ENCODE data around the gene NUP210.

The NUP210 gene

GRCh38 chr3:13347390-13347950, 72.7 kb downstream of the NUP210 start:
- DNase-seq: no peak

GRCh38 chr3:13346481-13347389, 73.4 kb downstream of the NUP210 start:
- DNase-seq: no peak

- no peak for DNase-seq
Observed at GRCh38 chr3:13345772-13346171, 74.3 kb downstream of the NUP210 start.

- DNase-seq: no peak
Observed at GRCh38 chr3:13345284-13345683, 74.8 kb downstream of the NUP210 start.

GRCh38 chr3:13344663-13345062, 75.5 kb downstream of the NUP210 start:
- no peak for DNase-seq

DNA sequence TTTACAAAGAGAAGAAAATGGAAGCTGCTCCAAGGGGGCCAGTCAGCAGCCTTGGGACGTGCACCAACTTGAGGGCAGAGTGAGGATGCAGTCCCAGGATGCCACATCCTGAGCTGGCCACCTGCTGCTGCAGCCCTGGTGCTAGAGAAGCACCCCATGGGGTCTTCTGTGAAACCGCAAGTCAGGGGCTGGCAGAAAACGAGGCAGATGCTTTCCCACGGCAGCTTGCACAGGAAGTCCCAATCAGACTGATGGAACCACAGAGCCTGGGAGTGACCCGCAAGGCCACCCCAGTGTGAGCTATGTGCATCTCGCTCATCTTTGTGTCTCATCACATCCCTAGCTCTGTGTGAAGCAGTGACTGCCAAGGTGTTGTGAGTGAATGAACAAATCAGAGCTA, 76.5 kb downstream of the NUP210 start:
- DNase-seq: no peak

- DNase-seq: no peak
Observed at GRCh38 chr3:13341229-13341905, 78.8 kb downstream of the NUP210 start.

- no peak for DNase-seq
Observed at GRCh38 chr3:13339833-13340232, 80.3 kb downstream of the NUP210 start.

GRCh38 chr3:13338996-13339395, 81.1 kb downstream of the NUP210 start:
- no peak for DNase-seq

DNA sequence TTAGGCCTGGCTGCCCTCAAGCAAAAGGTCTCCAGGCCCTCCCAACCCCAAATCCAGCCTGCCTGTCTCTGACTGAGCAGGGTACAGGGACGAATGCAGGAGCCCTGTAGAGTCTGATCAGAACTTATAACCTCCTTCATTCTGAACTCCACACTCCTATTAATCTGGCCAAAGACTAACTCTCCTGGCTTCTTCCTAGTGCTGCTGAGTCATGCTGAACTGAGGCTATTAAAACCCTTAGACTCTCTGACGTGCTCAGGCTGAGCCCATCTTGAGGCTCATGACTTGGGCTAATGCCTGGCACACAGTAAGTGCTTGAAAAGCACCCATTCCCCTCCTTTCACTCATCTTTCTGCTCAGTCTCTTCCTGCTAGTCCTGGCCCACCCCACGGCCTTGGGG, 81.9 kb downstream of the NUP210 start:
- no peak for DNase-seq

GRCh38 chr3:13336592-13336991, 83.5 kb downstream of the NUP210 start:
- DNase-seq: no peak

DNA sequence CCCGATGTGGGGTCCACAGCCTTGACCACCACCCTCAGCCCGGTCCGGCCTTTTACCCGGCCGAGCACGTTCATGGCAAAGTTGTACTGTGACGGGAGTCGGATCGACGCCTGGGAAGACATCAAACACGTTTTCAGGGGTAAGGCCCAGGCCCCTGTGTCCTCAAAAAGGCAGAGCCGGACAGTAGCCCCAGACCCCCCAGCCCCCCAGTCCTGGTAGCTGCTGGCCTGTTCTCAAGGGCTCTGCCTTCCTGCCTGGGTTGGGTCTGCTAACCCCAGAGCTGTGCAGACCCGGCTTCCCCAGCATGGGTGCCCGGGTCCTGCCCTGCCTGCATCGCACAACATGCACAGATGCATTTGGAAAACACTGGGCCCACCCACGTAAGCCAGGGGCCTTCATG, 84.6 kb downstream of the NUP210 start:
- DNase-seq: no peak

DNA sequence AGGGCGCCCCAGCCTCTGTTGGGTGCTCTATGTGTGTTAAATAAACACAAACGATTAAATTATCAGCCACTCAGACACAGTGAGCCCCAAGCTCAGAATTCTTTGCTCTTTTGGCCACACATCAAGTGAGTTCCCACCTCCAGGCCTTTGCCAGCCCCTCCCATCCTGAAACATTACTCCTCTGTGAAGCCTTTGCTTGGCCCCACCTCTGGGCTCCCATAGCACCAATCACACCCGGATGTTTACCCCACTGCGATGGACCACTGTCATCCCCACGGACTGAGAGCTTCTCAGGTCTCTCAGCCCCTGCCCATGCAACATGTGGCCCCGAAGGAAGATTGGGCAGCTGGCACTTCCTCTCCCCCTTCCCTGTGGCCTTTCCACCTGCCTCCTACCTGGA, 85.1 kb downstream of the NUP210 start:
- DNase-seq: no peak

DNA sequence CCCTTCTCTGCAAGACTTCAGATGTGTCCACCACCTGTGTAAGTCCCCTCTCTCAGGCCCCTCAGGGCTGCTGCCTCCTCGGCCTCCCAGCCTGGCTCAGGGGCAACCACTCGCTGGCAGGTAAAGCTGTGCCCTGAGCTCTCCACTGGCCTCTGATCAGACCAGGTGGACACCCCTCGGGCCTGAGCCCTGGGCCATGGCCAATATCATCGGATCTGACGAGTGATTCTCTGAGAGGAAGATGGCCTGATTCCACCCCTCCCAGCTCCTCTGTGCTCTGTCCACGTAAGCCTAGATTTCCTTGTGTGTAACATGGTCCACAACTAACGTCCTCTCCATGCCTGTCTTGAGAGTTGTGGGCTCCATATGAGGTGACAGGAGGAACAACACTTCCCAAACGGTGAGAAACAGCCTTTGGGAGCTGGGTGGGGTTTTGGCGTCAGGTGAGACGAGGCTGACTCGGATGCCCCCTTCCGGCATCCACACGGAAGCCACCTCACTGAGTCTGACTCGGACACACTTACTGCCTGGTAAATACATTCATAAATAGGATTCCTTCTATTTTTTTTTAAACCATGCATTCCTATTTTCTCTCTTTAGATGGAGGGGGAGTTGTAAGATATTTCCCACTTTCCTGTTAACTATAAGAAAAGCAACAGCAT, 86.8 kb downstream of the NUP210 start:
- DNase-seq: no peak

DNA sequence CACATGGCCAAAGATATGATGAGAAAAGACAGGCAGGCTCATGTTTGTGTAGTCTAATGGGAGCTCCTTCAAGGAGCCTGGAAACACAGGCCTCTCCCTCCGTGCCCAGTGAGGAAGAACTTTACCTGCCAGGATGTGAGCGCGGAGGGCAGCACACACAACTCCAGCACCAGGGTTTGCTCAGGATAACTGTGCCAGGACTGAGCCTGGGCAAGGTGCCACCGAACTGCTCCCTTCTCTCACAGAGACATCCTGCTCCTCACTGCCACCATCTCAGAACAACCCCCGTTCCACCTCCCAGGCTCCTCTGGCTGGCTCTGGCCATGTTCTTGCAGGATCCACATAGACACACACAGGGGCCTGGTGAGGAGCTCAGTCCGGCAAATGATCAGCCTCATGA, 87.4 kb downstream of the NUP210 start:
- no peak for DNase-seq

- DNase-seq: no peak
Observed at GRCh38 chr3:13332158-13332557, 88.0 kb downstream of the NUP210 start.

DNA sequence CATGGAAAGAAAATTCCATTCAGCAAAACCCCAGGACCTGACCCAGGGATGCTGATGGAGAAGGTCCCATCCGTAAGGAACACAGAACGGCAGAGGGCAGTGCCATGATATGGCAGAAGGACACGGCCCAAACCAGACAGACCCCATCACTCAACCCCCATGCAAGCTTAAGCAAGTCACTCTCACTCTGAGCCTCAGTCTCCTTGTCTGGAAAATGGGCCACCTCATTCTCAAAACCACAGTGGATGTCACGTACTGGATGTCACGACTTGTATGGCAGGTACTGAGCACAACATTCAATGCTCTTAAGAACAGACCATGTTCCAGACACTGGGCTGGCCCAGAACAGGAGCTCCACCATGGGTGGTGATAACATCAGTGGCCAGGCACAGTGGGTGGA, 90.4 kb downstream of the NUP210 start:
- no peak for DNase-seq

- no peak for DNase-seq
Observed at GRCh38 chr3:13325892-13326443, 94.2 kb downstream of the NUP210 start.

DNA sequence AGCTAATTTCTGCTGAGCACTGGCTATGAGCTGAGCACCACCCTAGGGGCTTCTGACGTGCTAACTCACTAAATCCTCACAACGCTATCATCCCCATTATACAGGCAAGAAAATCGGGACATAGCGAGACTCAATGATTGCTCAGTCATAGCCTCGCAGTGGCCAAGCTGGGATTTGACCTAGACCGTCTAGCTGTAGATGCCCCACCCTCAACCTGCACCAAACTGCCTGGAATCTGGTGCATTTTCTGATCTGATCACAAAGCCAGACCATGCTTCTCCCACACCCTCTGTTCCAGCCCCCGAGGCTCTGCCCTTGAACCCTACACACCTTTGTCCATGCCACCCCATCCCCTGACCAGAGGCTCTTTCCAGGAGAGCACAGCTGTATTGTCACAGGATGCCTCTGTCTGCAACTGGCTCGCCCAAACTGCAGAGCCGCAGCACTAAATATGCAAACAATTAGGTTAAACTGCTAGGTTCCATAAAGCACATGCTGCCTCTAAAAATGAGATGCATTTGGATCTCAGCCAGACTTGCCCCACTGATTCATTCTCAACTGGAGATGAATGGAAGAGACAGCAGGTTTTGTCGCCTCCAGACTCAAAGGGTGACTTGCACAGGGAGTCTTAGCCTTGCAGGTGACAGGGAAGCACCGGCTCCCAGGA, 95.2 kb downstream of the NUP210 start:
- no peak for DNase-seq

DNA sequence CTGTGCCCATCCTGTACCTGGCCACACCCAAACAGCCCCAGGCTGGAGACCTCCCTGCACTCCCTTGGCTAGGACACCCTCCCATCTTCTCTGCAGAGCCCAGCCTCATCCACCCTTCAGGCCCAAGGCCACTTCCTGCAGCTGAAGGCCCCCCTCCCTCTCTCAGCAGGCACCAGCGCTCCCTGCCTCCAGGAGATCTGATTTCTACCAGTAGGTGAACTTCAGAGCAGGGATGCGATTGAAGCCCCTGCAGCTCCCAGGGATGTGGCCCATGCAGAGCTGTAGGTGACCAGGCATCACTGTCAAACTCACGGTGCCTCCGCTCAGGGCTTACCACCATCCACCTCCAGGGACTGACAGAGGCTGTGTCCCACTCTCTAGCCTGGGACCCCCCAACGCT, 96.3 kb downstream of the NUP210 start:
- DNase-seq: no peak

- DNase-seq: no peak
Observed at GRCh38 chr3:13322324-13322723, 97.8 kb downstream of the NUP210 start.

GRCh38 chr3:13319564-13320220, 100.4 kb downstream of the NUP210 start:
- no peak for DNase-seq

All from hippocampal formation (tissue), 2 donors.